ENCODE results near the gene NR4A3.

Gene NR4A3

DNA sequence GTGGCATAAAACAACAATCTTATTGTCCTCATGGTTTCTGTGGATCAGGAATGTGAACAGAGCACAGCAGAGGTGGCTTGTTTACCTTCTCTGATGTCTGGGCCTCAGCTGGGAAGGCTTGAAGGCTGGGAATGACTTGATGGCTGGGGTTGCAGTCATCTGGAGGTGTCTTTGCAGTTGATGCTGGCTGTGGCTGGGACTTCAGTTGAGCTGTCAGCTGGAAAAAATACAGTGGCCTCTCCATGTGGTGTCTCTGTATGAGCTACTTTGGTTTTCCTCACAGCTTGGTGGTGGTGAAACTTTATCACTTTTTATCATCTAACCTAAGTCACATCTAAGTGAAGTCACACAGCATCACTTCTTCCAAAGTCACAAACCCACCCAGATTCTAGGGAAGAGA, 60.1 kb downstream of the NR4A3 start:
- no peak for DNase-seq

DNA sequence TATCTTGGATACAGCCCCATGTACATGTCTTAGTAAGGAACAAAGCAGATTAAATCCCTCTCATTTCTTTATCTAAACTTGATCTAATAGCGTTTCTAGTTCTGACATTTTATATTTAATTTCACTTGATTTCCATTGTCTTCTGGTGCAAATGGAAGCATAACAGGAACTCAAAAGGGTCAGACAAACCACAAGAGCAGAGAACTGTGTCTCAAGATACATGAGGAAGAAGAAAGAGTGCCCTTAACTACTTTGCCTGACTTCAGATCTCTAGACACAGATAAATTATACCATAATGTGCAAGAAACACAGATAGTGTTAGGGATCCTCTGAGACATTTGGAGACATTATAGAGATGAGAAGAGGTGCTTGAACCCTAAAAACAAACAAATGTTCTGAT, 64.1 kb downstream of the NR4A3 start:
- DNase-seq: no peak

DNA sequence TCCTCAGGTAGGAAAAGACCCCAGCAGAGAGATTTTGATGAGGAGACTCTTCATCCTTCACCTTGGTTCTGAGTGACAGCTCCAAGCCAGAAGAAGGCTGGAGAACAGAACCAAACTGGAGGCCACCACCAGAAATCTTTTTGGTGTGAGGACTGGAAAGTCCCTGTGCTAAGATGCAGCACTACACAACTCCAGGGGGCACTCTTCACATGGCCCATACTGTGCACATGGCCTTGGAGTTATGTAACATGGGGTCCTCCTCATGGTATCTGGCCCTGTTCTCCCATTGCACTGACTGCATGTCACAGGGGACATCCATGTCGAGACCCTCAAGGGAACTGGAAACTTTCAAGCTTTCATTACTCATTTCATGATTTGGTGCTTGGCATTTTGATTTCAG, 67.4 kb downstream of the NR4A3 start:
- DNase-seq: no peak

DNA sequence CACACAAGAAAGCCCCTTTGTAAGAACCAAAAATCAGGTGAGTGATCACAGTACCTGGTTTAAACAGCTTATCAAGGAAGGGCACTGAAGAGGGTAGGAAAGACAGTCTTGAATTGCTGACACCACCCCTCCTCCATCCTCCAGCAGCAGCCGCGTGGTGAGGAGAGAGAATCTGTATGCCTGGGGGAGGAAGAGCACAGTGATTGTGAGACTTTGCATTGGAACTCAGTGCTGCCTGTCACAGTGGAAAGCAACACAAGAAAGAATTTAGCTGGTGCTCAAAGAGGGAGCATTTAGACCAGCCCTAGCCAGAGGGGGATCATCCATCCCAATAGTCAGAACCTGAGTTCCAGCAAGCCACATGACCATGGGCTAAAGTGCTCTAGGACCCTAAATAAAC, 73.1 kb downstream of the NR4A3 start:
- no peak for DNase-seq

DNA sequence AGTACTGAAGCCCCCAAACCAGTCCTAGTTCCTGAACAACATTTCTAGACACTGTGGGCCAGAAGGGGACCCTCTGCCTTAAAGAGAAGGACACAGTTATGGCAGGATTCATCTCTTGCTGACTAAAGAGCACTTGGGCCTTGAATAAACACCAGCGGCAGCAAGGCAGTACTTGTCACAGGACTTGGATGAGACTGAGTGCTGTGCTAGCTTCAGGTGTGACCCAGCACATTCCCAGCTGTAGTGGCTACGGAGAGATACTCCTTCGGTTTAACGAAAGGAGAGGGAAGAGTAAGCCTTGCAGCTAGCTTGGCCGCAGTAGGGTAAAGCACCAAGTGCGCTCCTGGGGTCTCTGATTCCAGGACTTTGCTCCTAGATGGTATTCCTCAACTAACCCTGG, 73.8 kb downstream of the NR4A3 start:
- DNase-seq: no peak

DNA sequence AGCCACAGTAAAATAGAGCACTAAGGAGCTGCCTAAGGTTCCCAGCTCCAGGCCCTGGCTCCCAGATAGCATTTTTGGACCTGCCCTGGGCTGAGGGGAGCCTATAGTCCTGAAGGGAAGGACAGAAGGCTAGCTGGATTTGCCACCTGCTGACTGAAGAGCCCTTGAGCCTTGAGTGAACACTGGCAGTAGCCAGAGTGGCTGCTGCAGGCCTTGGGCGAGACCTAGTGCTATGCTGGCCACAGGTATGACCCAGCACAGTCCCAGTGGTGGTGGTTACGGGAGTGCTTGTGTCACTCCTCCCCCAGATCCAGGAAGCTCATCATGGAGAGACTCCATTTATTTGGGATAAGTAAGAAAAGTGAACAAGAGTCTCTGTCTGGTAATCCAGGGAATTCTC, 74.4 kb downstream of the NR4A3 start:
- no peak for DNase-seq

DNA sequence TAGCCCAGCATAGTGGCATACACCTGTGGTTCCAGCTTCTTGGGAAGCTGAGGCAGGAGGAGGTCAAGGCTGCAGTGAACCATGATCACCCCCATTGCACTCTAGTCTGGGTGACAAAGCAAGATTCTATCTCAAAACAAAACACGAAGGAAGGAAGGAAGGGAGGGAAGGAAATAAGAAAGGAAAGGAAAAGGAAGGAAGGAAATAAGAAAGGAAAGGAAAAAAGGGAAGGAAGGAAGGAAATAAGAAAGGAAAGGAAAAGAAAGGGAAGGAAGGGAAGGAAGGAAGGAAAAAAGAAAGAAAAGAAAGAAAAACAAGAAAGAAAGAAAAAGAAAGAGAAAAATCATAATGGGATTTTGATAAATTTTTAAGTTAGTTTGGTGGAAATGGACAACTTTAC, 81.7 kb downstream of the NR4A3 start:
- no peak for DNase-seq

DNA sequence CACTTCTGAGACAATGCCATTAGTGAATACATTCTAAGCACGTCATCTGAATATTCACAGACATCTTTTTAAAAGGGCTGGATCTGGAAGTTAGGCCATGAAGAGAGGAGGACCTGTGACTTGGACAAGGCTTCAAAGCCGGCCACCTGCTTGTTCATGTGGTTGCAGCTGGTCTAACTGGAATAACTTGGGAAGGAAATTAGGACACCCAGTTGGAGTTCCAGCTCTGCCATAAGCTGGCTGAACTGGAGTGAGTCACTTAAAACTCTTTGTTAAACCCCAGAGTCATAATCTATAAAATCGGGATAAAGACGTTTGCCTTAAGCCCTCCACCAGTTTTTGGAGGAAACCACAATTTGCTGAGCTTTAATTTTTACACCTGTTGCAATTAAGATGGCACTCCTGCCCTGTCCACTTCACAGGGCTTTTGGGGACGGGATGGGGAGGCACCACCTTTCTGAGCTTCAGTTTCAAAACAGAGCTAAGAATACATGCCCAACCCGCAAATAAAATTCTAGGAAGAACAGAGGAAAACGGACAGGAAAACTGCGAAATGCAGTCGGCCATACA, 84.2 kb downstream of the NR4A3 start:
- no peak for DNase-seq

DNA sequence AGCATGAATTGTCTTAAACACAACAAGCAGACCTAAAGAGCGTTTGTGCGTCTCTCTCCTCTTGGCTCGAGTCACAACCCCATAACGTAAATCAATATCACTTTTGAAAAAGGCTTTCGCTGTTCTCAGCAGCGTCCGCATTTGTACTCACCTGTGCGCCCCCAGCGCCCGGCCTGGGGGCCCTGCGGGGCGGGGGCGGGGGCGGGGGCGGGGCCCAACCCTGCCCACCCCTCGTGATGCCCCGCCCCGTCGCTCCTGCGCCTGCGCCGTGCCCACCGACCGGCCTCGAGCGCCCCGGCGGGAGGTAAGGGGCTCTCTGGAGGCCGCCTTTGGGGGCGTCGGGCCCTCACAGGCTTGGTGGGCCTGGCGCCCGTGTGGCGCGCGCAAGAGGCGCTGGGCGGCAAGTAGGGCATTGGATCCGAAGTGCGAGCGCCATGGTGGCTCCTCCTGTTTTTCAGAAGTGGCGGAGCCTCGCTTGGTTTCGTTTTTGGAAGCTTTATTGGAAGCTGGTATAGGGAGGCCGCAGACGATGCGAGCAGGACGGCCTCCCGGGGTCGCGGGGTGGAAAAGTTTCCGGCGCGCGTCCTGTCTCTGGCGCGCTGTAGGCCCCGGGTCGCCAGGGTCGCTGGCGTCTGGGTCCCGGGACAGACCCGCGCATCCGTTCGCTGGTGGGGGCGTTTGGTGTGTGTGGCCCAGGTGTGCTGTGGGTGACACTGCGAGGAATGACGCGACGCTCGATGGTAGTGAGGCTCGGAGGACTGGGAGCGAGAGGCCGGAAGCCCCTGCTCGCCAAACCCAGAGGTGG, 84.9 kb downstream of the NR4A3 start, which contains the start of gene STX17:
Gene STX17 (plus strand): TSS at position 252 of the 805 bp plus-strand sequence. CDS start 8,586 bp downstream, outside the sequence.
- peak; percentile 77 to 81 for DNase-seq

DNA sequence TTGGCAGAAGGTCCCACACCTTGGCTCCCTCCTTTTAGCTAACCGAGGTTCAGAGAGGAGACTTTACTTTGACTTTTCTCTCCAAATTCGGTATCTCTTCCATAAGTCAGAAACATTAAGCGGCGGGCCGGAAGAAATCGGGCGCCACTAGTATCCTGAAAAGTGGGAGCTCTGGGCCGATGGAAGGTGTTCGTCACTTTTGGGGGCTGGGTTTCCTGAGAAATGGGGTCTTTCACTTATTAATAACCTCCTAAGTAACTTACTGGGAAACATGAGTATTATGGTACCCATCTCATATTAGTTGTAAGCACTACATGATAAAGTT, 85.5 kb downstream of the NR4A3 start:
- DNase-seq: no peak

DNA sequence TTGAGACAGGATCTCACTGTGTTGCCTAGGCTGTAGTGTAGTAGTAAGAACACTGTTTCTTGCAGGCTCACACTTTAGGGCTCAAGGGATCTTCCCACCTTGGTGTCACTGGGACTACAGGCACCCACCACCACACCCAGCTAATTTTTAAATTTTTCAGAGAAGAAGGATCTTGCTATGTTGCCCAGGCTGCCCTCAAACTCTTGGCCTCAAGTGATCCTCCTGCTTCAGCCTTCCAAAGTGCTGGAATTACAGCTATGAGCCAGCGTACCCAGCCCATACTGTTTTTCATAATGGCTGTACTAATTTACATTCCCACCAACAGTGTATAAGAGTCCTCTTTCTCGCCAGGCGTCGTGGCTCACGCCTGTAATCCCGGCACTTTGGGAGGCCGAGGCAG, 89.9 kb downstream of the NR4A3 start:
- DNase-seq: no peak

Data from stimulated activated CD4-positive, alpha-beta T cell treated with anti-CD3 and anti-CD28 coated beads, Interleukin-4, amount 100 ng/mL, for 4 hours (primary cell).